H7 (cell line): ENCODE measurements around the gene COP1. TPM values are rescaled to one million over a fixed set of nuclear protein-coding genes. Genes with fewer than 3 reads are reported as not detected.
"Not testable (repeated sequence)": the region's sequence is repeated elsewhere in the genome, so short reads cannot be mapped to it uniquely, and the experiment has no call there.

Experiments used
- DNase-seq: peaks from one replicate; pipeline ENCODE4 v3.0.0; 2012
- H3K27me3 ChIP-seq: 2 replicates; pipeline ENCODE4 v1.6.0; 2011; ENCODE audit warnings: mild to moderate bottlenecking, low read length; ENCODE audit not compliant: control insufficient read depth, insufficient read depth
- H3K36me3 ChIP-seq: replicated peaks from 2 replicates; pipeline ENCODE4 v1.5.1; 2011; ENCODE audit warnings: low read length; ENCODE audit not compliant: control insufficient read depth, insufficient read depth
- H3K4me3 ChIP-seq: 2 replicates; pipeline ENCODE4 v1.5.1; 2011; ENCODE audit warnings: low read depth, mild to moderate bottlenecking, control low read depth, low read length, moderate library complexity; ENCODE audit not compliant: insufficient read depth
- total RNA-seq: library from RNA; depleted of rRNA; stranded (reverse); fragments of >200 nt; shearing (Covaris generic); gene quantifications from 2 replicates; pipeline ENCODE4 v1.2.3, GENCODE V29; 2014

Gene COP1
- total RNA-seq, 1 experiment from 2014 or later: 61.9 TPM

DNA sequence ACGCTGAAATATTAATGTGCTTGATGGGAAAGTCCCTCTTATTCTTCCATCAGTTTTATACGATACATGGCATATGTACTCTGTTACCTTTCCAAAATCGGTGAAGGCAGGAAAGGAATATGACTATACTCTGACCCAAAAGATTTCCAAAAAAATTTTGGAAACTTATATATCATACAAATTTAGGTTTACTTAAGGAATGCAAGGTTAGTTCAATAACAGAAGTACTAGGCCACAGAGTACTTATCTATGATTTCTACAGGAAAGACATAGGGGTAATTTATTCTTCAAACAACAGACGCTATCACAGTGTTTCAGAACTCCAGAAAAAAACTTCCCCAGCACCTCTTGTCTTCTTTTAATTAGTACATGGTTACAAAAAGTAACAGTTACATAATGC, 84.8 kb downstream of the COP1 start:
- Histone ChIP-seq H3K36me3 (no peaks in the 10 kb centered on the region), H3K4me3 (no peak overlapping the region), H3K27me3 (no peaks in the 10 kb centered on the region)
- DNase-seq: no peak

GRCh38 chr1:176119549-176119948, 87.5 kb downstream of the COP1 start:
- Histone ChIP-seq H3K36me3 (no peaks in the 10 kb centered on the region), H3K4me3 (no peak overlapping the region), H3K27me3 (no peaks in the 10 kb centered on the region)
- DNase-seq: peak; percentile 3

GRCh38 chr1:176118985-176119384, 88.1 kb downstream of the COP1 start:
- H3K27me3 ChIP-seq: no peaks in the 10 kb centered on the region
- H3K36me3 ChIP-seq: no peaks in the 10 kb centered on the region
- no peak for DNase-seq
- H3K4me3 ChIP-seq: no peak overlapping the region

GRCh38 chr1:176111835-176112234, 95.3 kb downstream of the COP1 start:
- Histone ChIP-seq H3K4me3 (no peak overlapping the region), H3K27me3 (no peaks in the 10 kb centered on the region), H3K36me3 (no peaks in the 10 kb centered on the region)
- no peak for DNase-seq

DNA sequence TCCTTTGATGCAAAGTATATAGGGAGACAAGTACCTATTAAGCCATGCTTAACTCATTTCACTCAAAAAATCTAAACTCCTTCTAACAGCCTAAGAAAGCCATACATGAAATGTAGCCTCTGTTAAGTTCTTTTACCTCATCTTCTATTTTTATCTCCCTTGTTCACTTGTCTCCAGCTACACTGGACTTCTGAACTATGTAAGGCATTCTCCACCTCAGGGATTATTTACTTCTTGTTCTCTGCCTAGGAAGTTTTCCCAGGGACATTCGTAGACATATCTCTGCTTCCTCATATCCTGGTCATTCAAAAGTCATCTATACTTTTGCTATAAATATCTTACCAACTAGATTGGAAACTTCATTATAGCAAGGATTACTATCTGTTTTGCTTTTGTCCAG, 96.9 kb downstream of the COP1 start:
- Histone ChIP-seq H3K36me3 (no peaks in the 10 kb centered on the region), H3K27me3 (no peaks in the 10 kb centered on the region), H3K4me3 (no peak overlapping the region)
- no peak for DNase-seq

DNA sequence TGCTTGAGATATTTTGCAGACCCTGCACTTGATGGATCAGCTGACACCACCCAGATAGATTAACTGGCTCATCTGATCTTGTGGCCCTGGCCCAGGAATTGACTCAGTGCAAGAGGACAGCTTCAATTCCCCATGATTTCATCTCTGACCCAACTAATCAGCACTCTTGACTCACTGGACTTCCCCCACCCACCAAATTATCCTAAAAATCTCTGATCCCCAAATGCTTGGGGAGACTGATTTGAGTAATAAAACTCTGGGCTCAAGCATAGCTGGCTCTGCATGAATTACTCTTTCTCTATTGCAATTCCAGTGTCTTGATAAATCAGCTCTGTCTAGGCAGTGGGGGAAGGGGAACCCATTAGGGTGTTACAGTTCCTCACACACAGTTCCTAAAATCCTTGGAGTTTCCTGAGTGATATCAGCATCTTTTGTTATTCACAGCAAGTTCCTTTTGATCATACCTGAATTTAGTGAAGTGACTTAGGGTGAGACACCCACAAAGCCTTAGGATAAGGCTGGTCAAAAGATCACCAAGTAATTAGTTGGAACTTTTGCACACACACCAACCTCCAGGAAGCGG, 104.2 kb downstream of the COP1 start:
- Histone ChIP-seq H3K36me3 (no peaks in the 10 kb centered on the region; the same call in 1 of the 2 replicates), H3K4me3 (no peak overlapping the region), H3K27me3 (no peaks in the 10 kb centered on the region)
- no peak for DNase-seq

- Histone ChIP-seq H3K36me3 (no peaks in the 10 kb centered on the region; the same call in 1 of the 2 replicates), H3K4me3 (no peak overlapping the region), H3K27me3 (no peaks in the 10 kb centered on the region)
- DNase-seq: no peak
These were observed 105.0 kb downstream of the COP1 start for GRCh38 chr1:176101951-176102642.

GRCh38 chr1:176098560-176098959, 108.5 kb downstream of the COP1 start:
- no peaks in the 10 kb centered on the region for H3K27me3 ChIP-seq
- no peaks in the 10 kb centered on the region; the same call in 1 of the 2 replicates for H3K36me3 ChIP-seq
- DNase-seq: no peak
- no peak overlapping the region for H3K4me3 ChIP-seq

DNA sequence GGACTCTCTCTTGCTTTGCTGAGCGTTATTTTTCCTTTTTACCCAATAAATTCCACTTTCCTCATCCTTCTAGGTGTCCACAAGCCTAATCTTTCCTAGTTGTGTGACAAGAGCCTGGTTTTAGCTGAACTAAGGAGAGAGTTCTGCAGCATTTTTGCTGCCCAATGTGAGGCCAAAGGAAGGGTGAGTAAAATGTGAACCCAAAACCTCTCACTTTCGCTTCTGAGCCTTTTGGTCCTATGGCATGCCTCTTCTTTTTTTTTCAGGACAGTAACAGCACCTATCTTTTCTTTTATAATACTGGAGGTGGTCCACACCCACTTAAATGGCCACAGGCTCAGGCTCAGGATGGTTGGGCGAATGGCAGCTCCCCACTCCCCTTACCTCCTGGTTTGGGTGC, 111.1 kb downstream of the COP1 start:
- no peak for DNase-seq
- Histone ChIP-seq H3K27me3 (no peaks in the 10 kb centered on the region), H3K4me3 (no peak overlapping the region), H3K36me3 (no peaks in the 10 kb centered on the region; the same call in 1 of the 2 replicates)

DNA sequence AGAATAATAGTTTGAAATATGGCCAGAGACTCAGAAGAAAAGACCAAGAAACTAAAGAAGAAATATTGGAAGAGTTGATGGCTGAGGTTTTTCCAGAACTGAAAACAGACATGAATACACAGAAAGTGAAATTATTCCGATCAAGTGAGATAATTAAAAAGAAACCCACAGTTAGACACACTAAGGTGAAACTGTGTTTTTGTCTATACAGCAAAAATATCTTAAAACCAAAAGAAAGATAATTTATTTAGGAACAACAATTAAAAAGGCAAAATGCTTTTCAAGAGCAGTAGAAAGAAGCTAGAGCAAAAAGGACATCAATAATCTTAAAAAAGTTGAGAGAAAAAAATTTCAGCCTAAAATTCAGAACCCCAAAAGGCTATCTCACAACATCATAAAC, 116.3 kb downstream of the COP1 start:
- no peak for DNase-seq
- Histone ChIP-seq H3K36me3 (no peaks in the 10 kb centered on the region), H3K4me3 (no peak overlapping the region), H3K27me3 (no peaks in the 10 kb centered on the region)

DNA sequence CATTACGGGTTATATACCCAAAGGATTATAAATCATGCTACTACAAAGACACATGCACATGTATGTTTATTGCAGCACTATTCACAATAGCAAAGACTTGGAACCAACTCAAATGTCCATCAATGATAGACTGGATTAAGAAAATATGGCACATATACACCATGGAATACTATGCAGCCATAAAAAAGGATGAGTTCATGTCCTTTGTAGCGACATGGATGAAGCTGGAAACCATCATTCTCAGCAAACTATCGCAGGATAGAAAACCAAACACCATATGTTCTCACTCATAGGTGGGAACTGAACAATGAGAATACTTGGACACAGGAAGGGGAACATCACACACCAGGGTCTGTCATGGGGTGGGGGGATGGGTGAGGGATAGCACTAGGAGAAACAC, 119.3 kb downstream of the COP1 start:
- H3K27me3 ChIP-seq, DNase-seq, H3K36me3 ChIP-seq, H3K4me3 ChIP-seq: not testable (repeated sequence)

DNA sequence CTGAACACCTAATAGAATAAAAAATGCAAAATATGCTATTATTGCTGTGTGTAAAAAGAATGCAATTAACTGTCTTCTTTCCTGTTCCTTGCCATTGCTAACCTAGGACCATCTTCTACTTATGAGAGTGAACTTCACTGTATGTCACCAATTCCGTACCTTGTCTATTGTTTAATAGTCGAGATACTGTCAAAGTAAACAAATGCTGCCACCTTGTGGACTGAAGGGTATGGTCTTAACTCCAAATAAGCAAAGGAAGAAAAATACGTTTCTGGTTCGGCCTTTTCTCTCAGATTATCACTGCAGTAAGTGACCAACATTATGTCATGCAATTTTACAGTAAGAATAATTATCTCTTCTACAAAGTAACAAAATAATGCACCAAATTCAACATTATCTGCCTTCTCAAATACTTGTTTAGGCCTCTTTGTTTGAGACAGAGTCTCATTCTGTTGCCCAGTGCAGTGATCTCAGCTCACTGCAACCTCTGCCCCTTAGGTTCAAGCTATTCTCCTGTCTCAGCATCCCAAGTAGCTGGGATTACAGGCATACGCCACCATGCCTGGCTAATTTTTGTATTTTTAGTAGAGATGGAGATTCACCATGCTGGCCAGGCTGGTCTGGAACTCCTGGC, 133.4 kb downstream of the COP1 start:
- peak; percentile 21 for DNase-seq
- Histone ChIP-seq H3K27me3 (no peaks in the 10 kb centered on the region), H3K4me3 (no peak overlapping the region), H3K36me3 (no peaks in the 10 kb centered on the region)

DNA sequence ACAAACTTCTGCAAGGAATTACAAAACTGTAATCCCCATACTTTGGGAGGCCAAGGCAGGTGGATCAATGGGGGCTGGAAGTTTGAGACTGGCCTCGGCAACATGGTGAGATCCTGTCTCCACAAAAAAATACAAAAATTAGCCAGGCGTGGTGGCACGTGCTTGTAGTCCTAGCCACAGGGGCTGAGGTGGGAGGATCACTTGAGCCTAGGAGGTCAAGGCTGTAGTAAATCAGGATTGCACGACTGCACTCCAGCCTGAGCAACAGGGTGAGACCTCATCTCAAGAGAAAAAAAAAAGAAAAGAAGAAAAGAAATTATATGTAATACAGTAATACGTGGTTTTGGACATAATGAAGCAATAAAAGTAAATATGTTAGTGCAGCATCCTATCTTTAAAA, 138.2 kb downstream of the COP1 start:
- no peaks in the 10 kb centered on the region for H3K36me3 ChIP-seq

DNA sequence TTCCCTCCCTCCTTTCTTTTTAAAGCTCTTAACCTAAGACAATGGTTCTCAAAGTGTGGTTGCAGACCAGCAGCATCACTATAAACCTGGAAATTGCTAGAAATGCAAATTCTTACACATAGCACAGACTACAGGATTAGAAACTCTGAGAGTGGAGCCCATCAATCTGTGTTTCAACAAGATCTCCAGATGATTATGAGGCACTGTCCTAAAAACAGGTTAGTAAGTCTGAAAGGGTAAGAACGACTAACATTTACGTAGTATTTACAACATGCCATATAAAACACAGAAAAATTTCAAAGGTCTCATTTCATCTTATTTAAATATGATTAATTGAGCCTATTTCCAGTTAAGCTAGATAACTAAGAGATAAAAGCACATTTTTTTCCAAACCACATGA, 138.8 kb downstream of the COP1 start:
- Histone ChIP-seq H3K4me3 (no peak overlapping the region), H3K27me3 (no peaks in the 10 kb centered on the region), H3K36me3 (no peaks in the 10 kb centered on the region)
- no peak for DNase-seq

More for the DNA sequence above, 138.2 kb downstream of the COP1 start:
- H3K27me3 ChIP-seq: no peaks in the 10 kb centered on the region
- no peak overlapping the region for H3K4me3 ChIP-seq
- DNase-seq: no peak

- DNase-seq: no peak
- Histone ChIP-seq H3K36me3 (no peaks in the 10 kb centered on the region), H3K27me3 (no peaks in the 10 kb centered on the region), H3K4me3 (no peak overlapping the region)
These were observed 140.4 kb downstream of the COP1 start for GRCh38 chr1:176066709-176067108.
